H1 (cell line): ENCODE measurements around the gene LDLRAD1. TPM values are rescaled to one million over a fixed set of nuclear protein-coding genes. Genes with fewer than 3 reads are reported as not detected.

ENCODE experiments used
- microRNA-seq, 2 experiments: library from miRNA; unstranded; fragments of <30 nt; microRNA quantifications; one replicate each; pipeline versions ENCODE4 to v1.2.0, GENCODE V29; 2016 to 2020; ENCODE audit warnings: borderline microRNAs expressed in 2 of 2, borderline number of aligned reads in 2 of 2, borderline replicate concordance in 1 of 2
- polyA plus RNA-seq, 7 experiments: library from polyadenylated mRNA; depleted of rRNA in 3 of 7; stranded (reverse) in 5 of 7; unstranded in 2 of 7; fragments of >200 nt in 5 of 7; fragments of 200-250 nt in 2 of 7; gene quantifications; 1 replicate in 5 of 7; 2 replicates in 1 of 7; 4 replicates in 1 of 7; pipeline versions ENCODE4 v1.2.1 to v1.2.3, GENCODE V29; 2011 to 2013; ENCODE audit warnings: missing spikeins in 2 of 7, mixed read lengths in 2 of 7
- total RNA-seq: library from RNA; stranded (reverse); fragmentation: NEBNext Ultra II Directional; extraction: Animal tissue kit (Norgen Biotek cat#: 25700); gene quantifications from 2 replicates; pipeline ENCODE4 v1.2.1, GENCODE V29; 2021

Gene LDLRAD1
- total and polyA plus RNA-seq, 2 of the 8 experiments (the other 6 are each of a cell fraction or from before 2014, with no cell fraction given) = not detected

Small RNA genes lying within 50 kb of the gene (microRNA-seq; reads per million reads assigned to microRNA genes)
- gene MIR4781 = 0.20 to 0.23 reads per million in 2 experiments

Other genes starting within 250 kb of the LDLRAD1 start
- 57.0 and 62.9 TPM in 2 replicates for gene NDC1, start 179.9 kb downstream of the LDLRAD1 start, total RNA-seq
- 38.5 and 66.1 TPM in 2 replicates for gene NDC1, start 179.9 kb downstream of the LDLRAD1 start, polyA plus RNA-seq (2011; rRNA removed)
- 31.8 and 32.6 TPM in 2 replicates for gene YIPF1, start 128.4 kb downstream of the LDLRAD1 start, total RNA-seq
- 31.3 and 53.7 TPM in 2 replicates for gene YIPF1, start 128.4 kb downstream of the LDLRAD1 start, polyA plus RNA-seq (2011; rRNA removed)
- gene DIO1, start 124.0 kb downstream of the LDLRAD1 start, total RNA-seq = not detected in 2 replicates
- gene DIO1, start 124.0 kb downstream of the LDLRAD1 start, polyA plus RNA-seq (2011; rRNA removed) = 0.14 and 0.39 TPM in 2 replicates
- gene IFT25, start 72.5 kb downstream of the LDLRAD1 start, total RNA-seq = 29.7 and 36.3 TPM in 2 replicates
- gene IFT25, start 72.5 kb downstream of the LDLRAD1 start, polyA plus RNA-seq (2011; rRNA removed) = 11.3 and 15.0 TPM in 2 replicates
- gene LRRC42, start 71.8 kb downstream of the LDLRAD1 start, total RNA-seq = 54.1 and 54.6 TPM in 2 replicates
- 30.4 and 38.2 TPM in 2 replicates for gene LRRC42, start 71.8 kb downstream of the LDLRAD1 start, polyA plus RNA-seq (2011; rRNA removed)
- gene TMEM59, start 35.0 kb upstream of the LDLRAD1 start, total RNA-seq = 123 and 139 TPM in 2 replicates
- gene TMEM59, start 35.0 kb upstream of the LDLRAD1 start, polyA plus RNA-seq (2011; rRNA removed) = 71.2 and 116 TPM in 2 replicates
- 6.4 and 8.2 TPM in 2 replicates for gene TCEANC2, start 35.4 kb upstream of the LDLRAD1 start, total RNA-seq
- gene TCEANC2, start 35.4 kb upstream of the LDLRAD1 start, polyA plus RNA-seq (2011; rRNA removed) = 4.0 and 4.2 TPM in 2 replicates
- gene CDCP2, start 134.8 kb upstream of the LDLRAD1 start, total RNA-seq = not detected in 2 replicates
- gene CDCP2, start 134.8 kb upstream of the LDLRAD1 start, polyA plus RNA-seq (2011; rRNA removed) = not detected in 2 replicates
- gene CYB5RL, start 181.8 kb upstream of the LDLRAD1 start, total RNA-seq = 14.1 and 15.1 TPM in 2 replicates
- gene CYB5RL, start 181.8 kb upstream of the LDLRAD1 start, polyA plus RNA-seq (2011; rRNA removed) = 13.2 and 14.8 TPM in 2 replicates
- 126 and 129 TPM in 2 replicates for gene MRPL37, start 182.0 kb upstream of the LDLRAD1 start, total RNA-seq
- 45.5 and 66.6 TPM in 2 replicates for gene MRPL37, start 182.0 kb upstream of the LDLRAD1 start, polyA plus RNA-seq (2011; rRNA removed)